CD8-positive, alpha-beta memory T cell (primary cell): ENCODE results near the gene RASGRP3. TPM values are rescaled to one million over a fixed set of nuclear protein-coding genes. Genes with fewer than 3 reads are reported as not detected.
A peak's percentile ranks its signal among the peaks of the same experiment; 100 is the strongest.

Source experiments
- CTCF ChIA-PET: fragments of 350-600 bp; sonication (Branson Sonifier 250); formaldehyde crosslinking; loops from one replicate; lab custom pipeline; 2021; ENCODE audit warnings: antibody characterized with exemption; lab: Charles Lee
- POLR2A ChIA-PET: fragments of 350-600 bp; sonication (Branson Sonifier 250); formaldehyde crosslinking; loops from one replicate; lab custom pipeline; 2021; ENCODE audit warnings: antibody characterized with exemption; lab: Charles Lee
- DNase-seq, 5 donors: peaks; one replicate each; pipeline versions ENCODE4 v3.0.0 to v3.0.0-alpha.2; 2020 to 2022; ENCODE audit warnings: mixed read lengths in 1 of 5
- H3K27ac ChIP-seq: one replicate; pipeline ENCODE4 v1.7.0; 2013; ENCODE audit warnings: low read depth, mild to moderate bottlenecking, low read length, moderate library complexity
- H3K27me3 ChIP-seq: 2 replicates; pipeline ENCODE4 v1.7.0; 2013; ENCODE audit warnings: low read length, mild to moderate bottlenecking; ENCODE audit not compliant: insufficient read depth, poor library complexity, severe bottlenecking
- H3K36me3 ChIP-seq: 2 replicates; pipeline ENCODE4 v1.7.0; 2013; ENCODE audit warnings: mild to moderate bottlenecking, low read length, moderate library complexity; ENCODE audit not compliant: insufficient read depth
- H3K4me1 ChIP-seq: 2 replicates; pipeline ENCODE4 v1.7.0; 2013; ENCODE audit warnings: mild to moderate bottlenecking, low read length, moderate library complexity; ENCODE audit not compliant: insufficient read depth
- H3K4me3 ChIP-seq: 2 replicates; pipeline ENCODE4 v1.7.0; 2013; ENCODE audit warnings: mild to moderate bottlenecking, low read length
- H3K9me3 ChIP-seq: 2 replicates; pipeline ENCODE4 v1.7.0; 2013; ENCODE audit warnings: mild to moderate bottlenecking, low read length
- H3K27ac Mint-ChIP-seq, 8 donors: one replicate each; pipeline ENCODE4 v1.8.0; 2020 to 2021; ENCODE audit warnings: mixed read lengths in 8 of 8, mild to moderate bottlenecking in 6 of 8, inconsistent platforms in 3 of 8, moderate library complexity in 3 of 8
- H3K27me3 Mint-ChIP-seq, 2 donors: one replicate each; pipeline ENCODE4 v1.8.0; 2020 to 2021; ENCODE audit warnings: mixed read lengths in 2 of 2, mild to moderate bottlenecking in 1 of 2, moderate library complexity in 1 of 2
- H3K36me3 Mint-ChIP-seq, 3 donors: one replicate each; pipeline ENCODE4 v1.8.0; 2020 to 2021; ENCODE audit warnings: mixed read lengths in 3 of 3, inconsistent platforms in 1 of 3, mild to moderate bottlenecking in 1 of 3
- H3K4me1 Mint-ChIP-seq, 3 donors: one replicate each; pipeline ENCODE4 v1.8.0; 2020 to 2021; ENCODE audit warnings: mixed read lengths in 3 of 3, inconsistent platforms in 1 of 3, mild to moderate bottlenecking in 1 of 3
- H3K4me3 Mint-ChIP-seq, 7 donors: one replicate each; pipeline ENCODE4 v1.8.0; 2020 to 2021; ENCODE audit warnings: mixed read lengths in 7 of 7, mild to moderate bottlenecking in 6 of 7, moderate library complexity in 4 of 7, inconsistent platforms in 2 of 7
- H3K9me3 Mint-ChIP-seq, 5 donors: one replicate each; pipeline ENCODE4 v1.8.0; 2020 to 2022; ENCODE audit warnings: mixed read lengths in 5 of 5, mild to moderate bottlenecking in 3 of 5, moderate library complexity in 2 of 5, inconsistent platforms in 1 of 5
- polyA plus RNA-seq: library from polyadenylated mRNA; unstranded; fragments of 300-500 nt; fragmentation: Illumina TruSeq; gene quantifications from one replicate; pipeline ENCODE4 v1.2.3, GENCODE V29; 2021
- total RNA-seq, 2 experiments: library from RNA; stranded (reverse); gene quantifications; one replicate each; pipeline ENCODE4 v1.2.3, GENCODE V29; 2021

Gene RASGRP3
- total and polyA plus RNA-seq, 3 experiments from 2014 or later = 3.1 to 3.6 (median 3.5) TPM

DNA sequence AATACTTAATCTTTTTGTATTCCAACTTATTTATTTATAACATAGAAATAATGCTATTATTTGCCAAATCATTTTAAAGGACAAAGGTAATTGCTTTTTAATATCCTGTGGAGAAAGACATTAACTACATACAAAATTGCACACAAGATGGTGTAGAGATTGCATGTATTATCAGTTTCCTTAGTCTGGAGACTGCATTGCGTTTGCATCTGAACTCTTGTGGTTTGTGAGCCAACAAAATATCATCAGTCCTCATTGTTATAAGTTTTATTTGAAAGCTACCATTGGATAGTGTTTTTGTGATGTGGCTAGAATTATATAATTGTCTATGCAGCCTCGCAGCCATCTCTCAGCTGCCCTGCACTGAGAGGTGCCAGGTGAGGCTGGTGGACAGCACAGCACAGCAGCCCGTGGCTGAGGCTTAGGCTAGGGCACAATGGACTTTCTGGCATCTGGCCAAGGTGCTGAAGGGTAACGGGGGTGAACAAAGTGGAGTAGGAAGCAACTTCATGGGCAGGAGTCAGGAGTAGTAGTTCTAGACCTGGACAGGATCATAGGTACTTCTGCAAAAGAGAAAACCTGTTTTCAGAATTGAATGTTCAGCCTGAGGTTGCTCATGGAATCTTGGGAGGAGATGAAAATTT is 15.1 kb downstream of the RASGRP3 start:
- CTCF ChIA-PET = no interaction called here
- Histone ChIP-seq H3K4me1 (no peaks in the 10 kb centered on the region), H3K4me3 (no peak overlapping the region), H3K27me3 (no peaks in the 10 kb centered on the region), H3K27ac (no peak overlapping the region), H3K36me3 (no peaks in the 10 kb centered on the region), H3K9me3 (no peaks in the 10 kb centered on the region)
- no peaks in the 10 kb centered on the region for H3K27me3 Mint-ChIP-seq
- H3K36me3 Mint-ChIP-seq = peaks cover 0 to 5% (median 4%) of the 10 kb centered on the region in 3 donors
- H3K4me3 Mint-ChIP-seq = no peak overlapping the region
- no peak for DNase-seq
- peak overlapping the region in 5 of 8 donors; percentile 8 to 90 (median 73) for H3K27ac Mint-ChIP-seq
- POLR2A ChIA-PET = no interaction called here
- H3K4me1 Mint-ChIP-seq = peaks cover 24 to 49% (median 42%) of the 10 kb centered on the region in 3 donors
- H3K9me3 Mint-ChIP-seq = peaks cover 0 to 1% (median 1%) of the 10 kb centered on the region in 5 donors

DNA sequence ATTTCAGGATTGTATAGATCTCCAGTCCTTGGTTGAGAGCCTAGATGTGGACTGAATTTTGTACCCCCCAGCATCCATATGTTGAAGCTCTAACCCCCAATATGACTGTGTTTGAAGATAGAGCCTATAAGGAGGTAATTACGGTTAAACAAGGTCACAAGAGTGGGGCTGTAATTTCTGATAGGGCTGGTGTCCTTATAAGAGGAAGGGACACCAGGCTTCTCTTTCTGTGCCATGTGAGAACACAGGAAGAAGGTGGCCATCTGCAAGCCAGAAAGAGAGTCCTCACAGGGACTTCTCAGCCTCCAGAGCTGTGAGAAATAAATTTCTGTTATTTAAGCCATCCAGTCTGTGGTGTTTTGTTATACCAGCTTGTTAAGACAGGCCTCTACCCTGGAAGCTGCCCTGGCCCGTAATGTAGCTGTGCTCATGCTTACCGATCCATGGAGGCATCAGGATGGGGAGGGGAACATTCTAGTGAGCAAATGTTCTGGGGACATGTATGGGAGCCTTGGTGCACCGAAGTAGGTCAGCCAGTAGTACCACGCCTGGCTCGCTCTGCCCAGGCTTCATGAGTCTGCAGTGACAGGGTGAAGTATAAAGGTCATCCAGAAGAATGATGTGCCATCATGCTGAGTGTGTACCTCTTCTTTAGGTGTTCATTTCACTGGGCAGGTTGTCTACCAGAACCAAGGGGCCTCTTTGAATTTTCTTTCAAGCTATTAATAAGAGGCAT is 16.1 kb downstream of the RASGRP3 start:
- no peaks in the 10 kb centered on the region for H3K27me3 ChIP-seq
- Mint-ChIP-seq H3K9me3 (no peaks in the 10 kb centered on the region), H3K36me3 (peaks cover 0 to 4% (median 2%) of the 10 kb centered on the region in 3 donors), H3K27me3 (no peaks in the 10 kb centered on the region), H3K27ac (peak overlapping the region in 1 of 8 donors; percentile 36), H3K4me1 (peaks cover 31 to 59% (median 52%) of the 10 kb centered on the region in 3 donors), H3K4me3 (no peak overlapping the region)
- ChIA-PET POLR2A (no interaction called here), CTCF (interaction anchor here (0.9 kb wide), 1 partner anchor 17 kb away, joined by 3 read pairs; no protein-coding TSS in a partner anchor)
- DNase-seq = no peak
- H3K9me3 ChIP-seq = no peaks in the 10 kb centered on the region
- no peaks in the 10 kb centered on the region for H3K36me3 ChIP-seq
- peaks cover 5% of the 10 kb centered on the region for H3K4me1 ChIP-seq
- no peak overlapping the region for H3K27ac ChIP-seq
- no peak overlapping the region for H3K4me3 ChIP-seq

DNA sequence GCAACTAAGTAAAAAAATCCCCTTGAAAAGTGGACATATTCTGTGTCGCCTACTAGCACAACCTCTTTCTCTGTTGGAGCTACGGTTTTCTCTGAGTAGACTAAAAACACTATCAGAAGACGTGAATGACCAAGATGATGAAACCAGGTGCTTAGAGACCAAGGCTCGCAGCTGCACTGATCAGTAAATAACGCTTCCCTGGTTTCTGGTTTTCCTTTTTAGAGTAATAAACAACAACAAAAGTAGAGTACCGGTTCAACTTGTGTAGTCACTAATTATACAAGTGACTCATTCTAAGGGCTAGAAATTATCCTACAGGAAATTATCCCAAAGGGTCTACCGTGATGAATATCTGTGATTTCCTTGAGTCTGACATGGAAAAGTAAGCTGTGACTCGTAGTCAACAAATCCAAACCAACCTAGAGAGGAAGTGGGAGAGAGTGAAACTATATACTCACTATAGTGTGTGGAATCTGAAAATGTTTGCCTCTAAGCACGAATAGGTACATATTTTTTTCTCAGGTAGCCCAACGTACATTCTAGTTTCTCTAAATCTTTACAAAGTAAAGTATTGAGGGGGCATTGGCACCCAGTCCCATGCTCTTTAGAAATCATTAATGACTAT is 17.8 kb downstream of the RASGRP3 start:
- H3K4me3 Mint-ChIP-seq = no peak overlapping the region
- H3K9me3 ChIP-seq = no peaks in the 10 kb centered on the region
- H3K27me3 Mint-ChIP-seq = no peaks in the 10 kb centered on the region
- H3K4me1 ChIP-seq = peaks cover 15% of the 10 kb centered on the region
- H3K4me3 ChIP-seq = no peak overlapping the region
- no peak for DNase-seq
- no peak overlapping the region for H3K27ac ChIP-seq
- peak overlapping the region in 1 of 8 donors; percentile 14 for H3K27ac Mint-ChIP-seq
- ChIA-PET POLR2A (no interaction called here), CTCF (interaction anchor here (1.2 to 1.9 kb wide), 2 partner anchors 14 to 18 kb away, joined by 4 to 6 read pairs; partner anchors contain the start of gene RASGRP3)
- H3K9me3 Mint-ChIP-seq = no peaks in the 10 kb centered on the region
- H3K27me3 ChIP-seq = no peaks in the 10 kb centered on the region
- H3K36me3 ChIP-seq = no peaks in the 10 kb centered on the region
- H3K4me1 Mint-ChIP-seq = peaks cover 43 to 66% (median 55%) of the 10 kb centered on the region in 3 donors
- peaks cover 0 to 4% (median 2%) of the 10 kb centered on the region in 3 donors for H3K36me3 Mint-ChIP-seq

DNA sequence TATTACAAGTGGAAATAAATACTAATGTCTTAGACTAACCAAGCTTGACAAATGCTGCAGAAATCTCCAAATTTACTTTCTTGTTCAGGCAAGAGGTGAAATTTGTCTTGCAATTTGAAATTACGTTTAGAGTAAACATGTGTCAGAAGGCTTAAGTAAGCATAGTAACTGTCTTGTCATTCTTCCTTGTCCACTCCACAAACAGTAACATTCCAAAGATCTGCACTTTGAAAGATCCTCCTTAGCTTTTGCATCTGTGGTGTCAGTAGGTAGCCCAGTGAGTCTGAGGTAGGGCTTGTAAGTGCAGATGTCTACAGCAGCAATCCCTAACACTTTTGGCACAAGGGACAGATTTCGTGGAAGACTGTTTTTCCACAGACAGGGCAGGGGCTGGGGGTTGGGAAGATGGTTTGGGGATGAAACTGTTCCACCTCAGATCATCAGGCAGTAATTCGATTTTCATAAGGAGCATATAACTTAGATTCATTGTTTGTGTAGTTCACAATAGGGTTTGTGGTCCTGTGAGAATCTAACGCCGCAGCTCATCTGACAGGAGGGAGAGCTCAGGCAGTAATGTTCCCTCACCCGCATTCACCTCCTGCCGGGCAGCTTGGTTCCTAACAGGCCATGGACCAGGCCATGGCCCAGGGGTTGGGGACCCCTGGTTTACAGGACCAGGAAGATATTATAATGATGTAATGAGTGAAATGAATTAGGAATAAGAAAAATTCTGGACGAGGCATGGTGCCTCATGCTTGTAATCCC is 18.6 kb downstream of the RASGRP3 start:
- Mint-ChIP-seq H3K36me3 (peaks cover 0 to 3% (median 3%) of the 10 kb centered on the region in 3 donors), H3K27me3 (no peaks in the 10 kb centered on the region), H3K27ac (peak overlapping the region in 1 of 8 donors; percentile 56), H3K4me1 (peaks cover 41 to 63% (median 54%) of the 10 kb centered on the region in 3 donors), H3K4me3 (peak overlapping the region in 1 of 7 donors; percentile 23), H3K9me3 (no peaks in the 10 kb centered on the region)
- H3K9me3 ChIP-seq = no peaks in the 10 kb centered on the region
- H3K4me1 ChIP-seq = peaks cover 15% of the 10 kb centered on the region
- no peak overlapping the region for H3K4me3 ChIP-seq
- H3K27ac ChIP-seq = no peak overlapping the region
- CTCF ChIA-PET = interaction anchor here (1.2 to 1.9 kb wide), 2 partner anchors 15 to 19 kb away, joined by 4 to 6 read pairs; partner anchors contain the start of gene RASGRP3
- DNase-seq = no peak
- POLR2A ChIA-PET = no interaction called here
- H3K36me3 ChIP-seq = no peaks in the 10 kb centered on the region
- H3K27me3 ChIP-seq = no peaks in the 10 kb centered on the region

DNA sequence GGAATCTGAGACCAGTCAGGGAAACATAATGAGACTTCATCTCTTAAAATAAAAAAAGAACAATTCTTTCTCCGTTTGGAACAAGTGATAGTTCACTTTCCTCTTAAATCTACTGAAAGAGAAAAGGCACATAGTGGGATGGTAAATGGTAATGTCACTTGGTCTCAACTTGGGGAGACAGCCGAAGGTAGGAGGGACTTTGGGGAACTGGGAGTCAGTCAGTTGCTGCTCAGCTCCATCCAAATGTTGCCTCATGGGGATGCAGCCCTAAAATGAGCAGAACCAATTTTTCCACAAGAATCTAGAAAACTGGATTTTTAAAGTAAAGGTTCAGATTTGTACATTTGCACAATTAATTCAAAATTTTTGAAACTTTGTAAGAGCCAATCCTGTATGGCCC is 19.2 kb downstream of the RASGRP3 start:
- peaks cover 15% of the 10 kb centered on the region for H3K4me1 ChIP-seq
- ChIA-PET POLR2A (no interaction called here), CTCF (interaction anchor here (1.9 kb wide), 1 partner anchor 20 kb away, joined by 6 read pairs; the partner anchor contains the start of gene RASGRP3)
- no peaks in the 10 kb centered on the region for H3K9me3 Mint-ChIP-seq
- H3K4me3 Mint-ChIP-seq = no peak overlapping the region
- no peak for DNase-seq
- H3K36me3 Mint-ChIP-seq = peaks cover 0 to 5% (median 1%) of the 10 kb centered on the region in 3 donors
- H3K27ac ChIP-seq = no peak overlapping the region
- H3K27me3 Mint-ChIP-seq = no peaks in the 10 kb centered on the region
- no peak overlapping the region for H3K4me3 ChIP-seq
- peak overlapping the region in 1 of 8 donors; percentile 56 for H3K27ac Mint-ChIP-seq
- H3K4me1 Mint-ChIP-seq = peaks cover 40 to 58% (median 52%) of the 10 kb centered on the region in 3 donors
- no peaks in the 10 kb centered on the region for H3K9me3 ChIP-seq
- no peaks in the 10 kb centered on the region for H3K27me3 ChIP-seq
- no peaks in the 10 kb centered on the region for H3K36me3 ChIP-seq

DNA sequence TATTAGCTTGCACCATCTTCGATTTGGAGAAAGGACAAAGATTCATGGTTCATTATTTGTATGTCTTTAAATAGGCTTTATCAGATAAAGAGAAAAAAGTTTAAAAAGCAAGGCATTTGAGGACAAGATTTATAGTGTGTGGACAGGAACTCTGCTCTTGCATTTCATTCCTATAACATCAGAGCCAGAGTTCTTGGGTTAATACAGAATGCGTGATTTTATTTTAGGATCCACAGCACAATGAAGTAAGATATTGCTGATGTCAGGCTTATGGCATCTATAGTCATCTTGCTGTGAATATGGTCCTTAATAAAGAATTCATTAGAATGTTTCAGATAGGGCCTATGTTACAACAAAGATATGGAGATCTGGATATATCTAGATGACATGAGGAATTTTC is 19.7 kb downstream of the RASGRP3 start:
- no peak for DNase-seq
- Histone ChIP-seq H3K4me3 (no peak overlapping the region), H3K9me3 (no peaks in the 10 kb centered on the region), H3K27ac (no peak overlapping the region), H3K4me1 (peaks cover 15% of the 10 kb centered on the region), H3K36me3 (no peaks in the 10 kb centered on the region), H3K27me3 (no peaks in the 10 kb centered on the region)
- Mint-ChIP-seq H3K36me3 (peaks cover 0 to 5% (median 1%) of the 10 kb centered on the region in 3 donors), H3K27ac (peak overlapping the region in 4 of 8 donors; percentile 15 to 92 (median 72)), H3K4me1 (peaks cover 40 to 58% (median 52%) of the 10 kb centered on the region in 3 donors), H3K27me3 (no peaks in the 10 kb centered on the region), H3K4me3 (peak overlapping the region in 4 of 7 donors; percentile 9 to 53 (median 25)), H3K9me3 (no peaks in the 10 kb centered on the region)
- CTCF ChIA-PET = interaction anchor here (1.9 kb wide), 1 partner anchor 20 kb away, joined by 6 read pairs; the partner anchor contains the start of gene RASGRP3
- POLR2A ChIA-PET = interaction anchor here (1.8 kb wide), 1 partner anchor 20 kb away, joined by 7 read pairs; the partner anchor contains the start of gene RASGRP3

DNA sequence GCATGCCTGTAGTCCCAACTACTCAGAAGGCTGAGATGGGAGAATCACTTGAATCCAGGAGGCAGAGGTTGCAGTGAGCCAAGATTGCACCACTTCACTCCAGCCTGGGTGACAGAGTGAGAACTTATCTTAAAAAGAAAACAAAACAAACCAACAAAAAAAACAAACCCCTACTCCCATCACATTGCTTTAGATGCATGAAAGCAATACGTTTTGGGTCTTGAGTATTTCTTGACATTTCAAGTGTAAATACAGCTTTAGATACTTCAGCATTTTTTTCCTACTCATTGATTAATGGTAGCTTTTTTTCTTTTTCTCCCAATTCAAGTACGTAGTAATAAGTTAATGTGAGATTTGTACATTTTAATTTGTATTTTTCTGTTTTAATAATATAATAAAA is 20.3 kb downstream of the RASGRP3 start:
- Histone ChIP-seq H3K9me3 (no peaks in the 10 kb centered on the region), H3K4me1 (peaks cover 15% of the 10 kb centered on the region), H3K27ac (no peak overlapping the region), H3K4me3 (no peak overlapping the region), H3K36me3 (no peaks in the 10 kb centered on the region), H3K27me3 (no peaks in the 10 kb centered on the region)
- CTCF ChIA-PET = no interaction called here
- no peak for DNase-seq
- Mint-ChIP-seq H3K4me3 (peak overlapping the region in 3 of 7 donors; percentile 11 to 53 (median 39)), H3K27me3 (no peaks in the 10 kb centered on the region), H3K4me1 (peaks cover 37 to 53% (median 48%) of the 10 kb centered on the region in 3 donors), H3K9me3 (no peaks in the 10 kb centered on the region), H3K27ac (peak overlapping the region in 4 of 8 donors; percentile 15 to 92 (median 72)), H3K36me3 (peaks cover 0 to 5% (median 1%) of the 10 kb centered on the region in 3 donors)
- POLR2A ChIA-PET = interaction anchor here (1.8 kb wide), 1 partner anchor 21 kb away, joined by 7 read pairs; the partner anchor contains the start of gene RASGRP3
